GM12891 (cell line): ENCODE measurements around the gene LMO4.

Experiments
- PAX5 ChIP-seq: IDR thresholded peaks from 2 replicates; pipeline ENCODE4 v1.6.1; 2011; ENCODE audit warnings: low read length, moderate library complexity, mild to moderate bottlenecking; ENCODE audit not compliant: insufficient read depth, severe bottlenecking
- POLR2A ChIP-seq: IDR thresholded peaks from 2 replicates; pipeline ENCODE4 v1.6.1; 2011; ENCODE audit warnings: low read depth, low read length, control low read depth
- POLR2AphosphoS5 ChIP-seq: IDR thresholded peaks from 2 replicates; pipeline ENCODE4 v1.6.1; 2011; ENCODE audit warnings: low read depth, low read length, control low read depth
- POU2F2 ChIP-seq: IDR thresholded peaks from 2 replicates; pipeline ENCODE4 v1.6.1; 2011; ENCODE audit warnings: low read depth, mild to moderate bottlenecking, control low read depth, low read length, moderate library complexity
- SPI1 ChIP-seq: IDR thresholded peaks from 2 replicates; pipeline ENCODE4 v1.6.1; 2011; ENCODE audit warnings: low read depth, low read length, control low read depth
- TAF1 ChIP-seq: IDR thresholded peaks from 2 replicates; pipeline ENCODE4 v1.6.1; 2011; ENCODE audit warnings: low read depth, low read length, control low read depth

GRCh38 chr1:87318056-87318650, 10.5 kb upstream of the LMO4 start:
- no peak for TF ChIP-seq POLR2A
- no peak for TF ChIP-seq POLR2AphosphoS5
- TF ChIP-seq TAF1 = no peak
- 0 out of 2 replicates have a peak, but pooled peaks have one; percentile 1 for TF ChIP-seq SPI1
- TF ChIP-seq POU2F2 = no peak
- TF ChIP-seq PAX5 = no peak
